WI38 (cell line): ENCODE measurements around the gene MDM2.
"Not testable (repeated sequence)": the region's sequence is repeated elsewhere in the genome, so short reads cannot be mapped to it uniquely, and the experiment has no call there.

ENCODE experiments used
- H3K4me3 ChIP-seq: 2 replicates; pipeline ENCODE4 v1.5.1; 2011; ENCODE audit warnings: low read depth, mild to moderate bottlenecking, control low read depth, low read length
- TF ChIP-seq, protein P1 (sequence below): IDR thresholded peaks from 2 replicates; pipeline ENCODE4 v1.5.1; 2012; ENCODE audit warnings: low read depth, mild to moderate bottlenecking, control low read depth, low read length

Gene MDM2

DNA sequence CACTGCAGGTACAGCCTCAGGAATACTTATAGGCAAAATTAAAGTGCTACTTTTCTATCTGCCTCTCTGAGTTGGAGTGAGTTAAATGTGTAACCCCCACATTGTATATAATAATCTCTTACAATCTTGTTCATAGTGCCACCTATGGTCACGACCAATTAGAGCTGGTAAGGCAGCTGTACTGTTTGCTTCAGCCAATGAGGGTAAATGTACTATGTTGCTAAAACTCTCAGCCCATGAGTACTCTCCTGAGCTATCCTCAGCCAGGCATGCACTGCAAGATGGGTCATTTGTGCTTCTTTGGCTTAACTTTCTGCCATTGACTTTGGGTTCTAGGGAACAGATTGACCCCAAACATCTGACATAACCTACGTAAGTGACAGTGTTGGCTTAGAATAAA, 15.0 kb upstream of the MDM2 start:
- TF ChIP-seq, protein P1, sequence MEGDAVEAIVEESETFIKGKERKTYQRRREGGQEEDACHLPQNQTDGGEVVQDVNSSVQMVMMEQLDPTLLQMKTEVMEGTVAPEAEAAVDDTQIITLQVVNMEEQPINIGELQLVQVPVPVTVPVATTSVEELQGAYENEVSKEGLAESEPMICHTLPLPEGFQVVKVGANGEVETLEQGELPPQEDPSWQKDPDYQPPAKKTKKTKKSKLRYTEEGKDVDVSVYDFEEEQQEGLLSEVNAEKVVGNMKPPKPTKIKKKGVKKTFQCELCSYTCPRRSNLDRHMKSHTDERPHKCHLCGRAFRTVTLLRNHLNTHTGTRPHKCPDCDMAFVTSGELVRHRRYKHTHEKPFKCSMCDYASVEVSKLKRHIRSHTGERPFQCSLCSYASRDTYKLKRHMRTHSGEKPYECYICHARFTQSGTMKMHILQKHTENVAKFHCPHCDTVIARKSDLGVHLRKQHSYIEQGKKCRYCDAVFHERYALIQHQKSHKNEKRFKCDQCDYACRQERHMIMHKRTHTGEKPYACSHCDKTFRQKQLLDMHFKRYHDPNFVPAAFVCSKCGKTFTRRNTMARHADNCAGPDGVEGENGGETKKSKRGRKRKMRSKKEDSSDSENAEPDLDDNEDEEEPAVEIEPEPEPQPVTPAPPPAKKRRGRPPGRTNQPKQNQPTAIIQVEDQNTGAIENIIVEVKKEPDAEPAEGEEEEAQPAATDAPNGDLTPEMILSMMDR: no peak
- H3K4me3 ChIP-seq: no peak overlapping the region

DNA sequence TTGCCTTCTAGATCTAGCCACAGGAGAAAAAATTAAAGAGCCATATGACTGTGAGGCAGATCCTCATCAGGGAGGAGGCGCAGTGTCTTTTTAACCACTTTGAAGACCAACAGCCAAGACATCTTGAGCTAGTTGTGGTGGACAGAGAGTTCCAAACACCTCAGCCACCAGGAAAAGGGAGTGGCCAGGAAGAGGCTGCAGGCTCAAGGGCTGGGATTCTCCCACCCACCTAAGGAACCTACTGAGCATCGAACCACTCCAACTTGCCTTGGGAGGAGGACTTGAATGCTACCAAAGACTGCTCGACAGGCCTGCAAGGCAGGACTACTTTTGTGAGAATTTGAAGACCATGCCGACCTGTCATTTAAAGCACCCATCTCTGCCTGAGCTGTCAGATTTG, 14.5 kb upstream of the MDM2 start:
- TF ChIP-seq, protein P1: no peak
- H3K4me3 ChIP-seq: no peak overlapping the region

DNA sequence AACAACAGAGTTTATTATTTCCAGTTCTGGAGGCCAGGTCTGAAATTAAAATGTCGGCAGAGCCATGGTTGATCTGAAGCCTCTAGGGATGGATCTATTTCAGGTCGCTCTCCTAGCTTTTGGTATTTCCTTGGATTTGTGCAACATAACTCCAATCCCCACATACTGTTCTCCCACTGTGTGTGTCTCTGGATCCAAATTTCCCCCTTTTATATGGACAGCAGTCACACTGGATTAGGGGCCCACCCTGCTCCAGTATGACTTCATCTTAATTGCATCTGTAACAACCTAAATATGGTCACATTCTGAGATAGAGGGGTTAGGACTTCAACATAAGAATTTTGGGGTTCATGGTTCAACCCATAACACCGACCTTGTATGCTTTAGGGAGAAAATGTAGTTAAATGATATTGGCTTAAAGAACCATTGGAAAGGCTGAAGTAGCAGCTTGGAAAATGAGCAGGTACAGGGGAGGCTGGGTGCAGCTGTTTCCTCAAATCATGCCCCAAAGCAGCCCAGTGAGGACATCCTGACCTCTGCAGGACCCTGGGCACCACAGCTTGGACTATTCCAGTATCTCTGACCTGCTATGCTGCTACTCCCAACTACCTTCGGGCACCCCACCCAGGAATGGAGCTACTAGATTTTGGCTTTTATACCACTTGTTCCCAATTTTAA, 13.9 kb upstream of the MDM2 start:
- H3K4me3 ChIP-seq: no peak overlapping the region
- TF ChIP-seq, protein P1: no peak

DNA sequence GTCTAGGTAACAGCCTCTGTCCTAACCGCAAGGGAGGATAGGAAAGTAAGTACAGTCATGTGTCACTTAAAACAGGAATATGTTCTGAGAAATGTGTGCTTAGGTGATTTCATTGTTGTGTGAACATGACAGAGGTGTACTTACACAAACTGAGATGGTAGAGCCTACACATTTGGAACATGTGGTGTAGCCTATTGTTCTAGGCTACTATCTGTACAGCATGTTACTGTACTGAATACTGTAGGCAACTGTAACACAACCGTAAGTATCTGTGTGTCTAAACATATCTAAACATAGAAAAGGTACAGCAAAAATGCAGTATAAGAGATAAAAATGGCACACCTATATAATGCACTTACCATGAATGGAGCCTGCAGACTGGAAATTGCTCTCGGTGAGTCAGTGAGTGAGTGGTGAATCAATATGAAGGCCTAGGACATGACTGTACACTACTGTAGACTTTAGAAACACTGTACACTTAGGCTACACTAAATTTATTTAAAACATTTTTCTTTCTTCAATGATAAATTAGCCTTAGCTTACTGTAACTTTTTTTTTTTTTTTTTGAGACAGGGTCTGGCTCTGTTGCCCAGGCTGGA, 13.2 kb upstream of the MDM2 start:
- TF ChIP-seq, protein P1: no peak
- no peak overlapping the region for H3K4me3 ChIP-seq

DNA sequence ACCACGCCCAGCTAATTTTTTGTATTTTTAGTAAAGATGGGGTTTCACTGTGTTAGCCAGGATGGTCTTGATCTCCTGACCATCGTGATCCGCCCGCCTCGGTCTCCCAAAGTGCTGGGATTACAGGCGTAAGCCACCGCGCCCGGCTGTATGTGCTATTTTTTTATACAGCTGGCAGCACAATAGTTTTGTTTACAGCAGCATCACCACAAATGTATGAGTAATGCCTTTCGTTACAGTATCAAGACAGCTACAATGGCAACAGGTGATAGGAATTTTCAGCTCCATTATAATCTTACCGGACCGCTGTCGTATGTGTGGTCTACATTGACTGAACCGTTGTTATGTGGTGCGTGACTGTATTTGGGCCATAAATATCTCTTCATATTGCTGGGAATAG, 11.6 kb upstream of the MDM2 start:
- TF ChIP-seq, protein P1: no peak
- H3K4me3 ChIP-seq: no peak overlapping the region

DNA sequence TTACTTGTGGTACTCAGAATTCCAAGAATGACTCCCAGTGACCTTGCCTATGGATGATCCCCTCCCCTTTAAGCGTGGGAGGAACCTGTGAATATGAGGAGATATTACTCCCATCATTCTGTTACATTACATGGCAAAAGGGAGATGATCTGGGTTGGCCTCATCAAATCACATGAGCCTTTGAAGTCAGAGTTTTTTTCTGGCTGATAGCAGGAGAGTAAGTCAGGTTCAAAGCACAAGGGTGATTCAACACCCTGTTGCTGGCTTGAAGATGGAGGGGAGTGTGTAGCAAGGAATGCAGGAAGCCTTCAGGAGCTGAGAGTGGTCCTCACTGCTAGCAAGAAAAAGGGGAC, 9.1 kb upstream of the MDM2 start:
- H3K4me3 ChIP-seq: no peak overlapping the region
- TF ChIP-seq, protein P1: no peak

DNA sequence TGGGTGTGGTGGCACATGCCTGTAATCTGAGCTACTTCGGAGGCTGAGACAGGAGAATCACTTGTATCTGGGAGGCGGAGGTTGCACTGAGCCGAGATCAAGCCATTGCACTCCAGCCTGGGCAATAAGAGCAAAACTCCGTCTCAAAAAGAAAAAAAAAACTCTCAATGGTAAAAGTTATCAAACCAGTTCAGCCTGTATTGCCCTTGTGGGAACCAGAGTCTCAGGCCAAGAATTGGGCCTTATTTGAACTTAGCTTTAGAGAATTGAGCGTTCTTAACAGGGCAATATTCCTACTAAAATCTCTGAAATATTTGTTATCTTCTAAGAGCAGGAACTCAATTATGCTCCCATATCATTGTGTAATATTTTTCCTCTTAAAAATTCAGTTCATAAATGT, 7.7 kb upstream of the MDM2 start:
- TF ChIP-seq, protein P1: no peak
- H3K4me3 ChIP-seq: no peak overlapping the region

DNA sequence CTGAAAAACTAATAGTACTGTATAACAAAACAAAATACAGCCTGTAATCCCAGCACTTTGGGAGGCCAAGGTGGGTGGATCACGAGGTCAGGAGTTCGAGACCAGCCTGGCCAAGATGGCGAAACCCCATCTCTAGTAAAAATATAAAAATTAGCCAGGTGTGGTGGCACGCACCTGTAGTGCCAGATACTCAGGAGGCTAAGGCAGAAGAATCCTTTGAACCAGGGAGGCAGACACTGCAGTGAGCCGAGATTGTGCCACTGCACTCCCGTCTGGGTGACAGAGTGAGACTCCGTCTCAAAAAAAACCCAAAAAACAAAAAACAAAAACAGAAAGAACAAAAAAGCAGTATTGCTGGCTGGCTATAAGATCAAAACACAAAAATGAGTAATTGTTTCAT, 6.9 kb upstream of the MDM2 start:
- H3K4me3 ChIP-seq: not testable (repeated sequence)

- H3K4me3 ChIP-seq: not testable (repeated sequence)
Observed at GRCh38 chr12:68802372-68802745, 5.6 kb upstream of the MDM2 start.

- not testable (repeated sequence) for H3K4me3 ChIP-seq
Observed at GRCh38 chr12:68802911-68803651, 4.9 kb upstream of the MDM2 start.
